Measurements from ENCODE around the gene PDXDC1.
"Not testable (repeated sequence)": the region's sequence is repeated elsewhere in the genome, so short reads cannot be mapped to it uniquely, and the experiment has no call there.

GRCh38 chr16:15149260-15149659, 174.4 kb downstream of the PDXDC1 start:
- TF ChIP-seq POLR2A (IDR thresholded peaks at IDR 0.05; ENCODE audit: low read length); GATA1 (IDR thresholded peaks at IDR 0.05; ENCODE audit: low read depth, low read length): not testable (repeated sequence)

Measured in erythroblast (primary cell).